Hepatocyte (in vitro differentiated cells): ENCODE data around the gene PTRH1.

Experiments
- CTCF ChIP-seq: fragments of 200-600 bp; sonication (generic); IDR thresholded peaks from 2 replicates; pipeline ENCODE4 v1.5.1; 2016; ENCODE audit warnings: antibody characterized with exemption, mild to moderate bottlenecking; ENCODE audit not compliant: poor library complexity
- EZH2 ChIP-seq: fragments of 200-600 bp; sonication (generic); IDR thresholded peaks from 2 replicates; pipeline ENCODE4 v1.6.1; 2016; ENCODE audit warnings: antibody characterized with exemption, mild to moderate bottlenecking, borderline replicate concordance

DNA sequence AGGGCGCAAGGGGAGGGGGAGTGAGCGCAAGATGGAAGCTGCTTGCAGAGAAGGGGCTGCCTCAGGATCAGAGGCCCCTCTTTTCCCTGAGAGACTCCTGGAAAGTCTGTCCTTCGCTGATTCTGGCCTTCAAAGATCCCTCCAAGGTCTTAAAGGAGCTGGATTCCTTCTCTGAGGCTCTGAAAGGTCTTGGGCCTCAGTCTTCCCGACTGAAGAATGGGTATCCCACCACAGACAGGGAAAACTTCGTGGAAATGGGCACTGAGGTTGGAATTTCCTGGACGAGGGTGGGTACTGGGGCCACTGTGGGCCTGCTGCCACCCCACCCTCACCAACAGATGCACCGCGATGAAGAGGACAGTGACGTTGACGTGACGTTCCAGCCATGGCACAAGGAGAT lies 3.1 kb downstream of the PTRH1 start:
- TF ChIP-seq CTCF (no peak), EZH2 (no peak)
